Kidney (tissue), 22 donors: ENCODE data around the gene C1orf174. TPM values are rescaled to one million over a fixed set of nuclear protein-coding genes. Genes with fewer than 3 reads are reported as not detected.

Source experiments
- DNase-seq, 5 donors: peaks; one replicate each; pipeline ENCODE4 v3.0.0-alpha.2; 2013 to 2020
- FAIRE-seq: peaks from 2 replicates; lab custom pipeline; 2012; peaks lifted over from hg19 to GRCh38; lab: Jason Lieb, UNC
- H3K27ac ChIP-seq, 2 donors: one replicate each; pipeline ENCODE4 v1.7.0; 2013; ENCODE audit warnings: low read depth in 2 of 2, low read length in 2 of 2, inconsistent platforms in 1 of 2
- H3K27me3 ChIP-seq: one replicate; pipeline ENCODE4 v1.7.1; 2013; ENCODE audit warnings: low read length, inconsistent platforms; ENCODE audit not compliant: control insufficient read depth, insufficient read depth
- H3K36me3 ChIP-seq, 3 donors: one replicate each; pipeline versions ENCODE4 v1.7.0 to v1.7.1; 2013; ENCODE audit warnings: low read length in 3 of 3, control low read depth in 1 of 3, inconsistent platforms in 1 of 3; ENCODE audit not compliant: insufficient read depth in 3 of 3, control insufficient read depth in 2 of 3
- H3K4me1 ChIP-seq, 3 donors: one replicate each; pipeline versions ENCODE4 v1.7.0 to v1.7.1; 2013; ENCODE audit warnings: low read length in 3 of 3, inconsistent platforms in 1 of 3, low read depth in 1 of 3; ENCODE audit not compliant: control insufficient read depth in 2 of 3, insufficient read depth in 2 of 3
- H3K4me3 ChIP-seq, 3 donors: one replicate each; pipeline versions ENCODE4 v1.7.0 to v1.8.1; 2013; ENCODE audit warnings: low read length in 3 of 3, control low read depth in 1 of 3, inconsistent platforms in 1 of 3
- H3K9ac ChIP-seq, 3 donors: one replicate each; pipeline versions ENCODE4 v1.7.0 to v1.7.1; 2013; ENCODE audit warnings: low read length in 3 of 3, control low read depth in 1 of 3, inconsistent platforms in 1 of 3
- H3K9me3 ChIP-seq, 3 donors: one replicate each; pipeline versions ENCODE4 v1.7.0 to v1.7.1; 2013; ENCODE audit warnings: low read length in 3 of 3, control low read depth in 1 of 3, inconsistent platforms in 1 of 3; ENCODE audit not compliant: control insufficient read depth in 2 of 3, insufficient read depth in 1 of 3
- CTCF ChIP-seq: IDR thresholded peaks from 3 replicates; pipeline ENCODE4 v1.5.1; 2012; ENCODE audit warnings: mild to moderate bottlenecking, moderate library complexity, borderline replicate concordance; ENCODE audit not compliant: insufficient read depth; ENCODE audit errors: extremely low read depth
- intact Hi-C: fragments of 100-400 bp; cut with DNase I; formaldehyde crosslinking; loops from one replicate; pipeline ENCODE4 v1.11.1; 2022
- long read RNA-seq, 10 donors: library from polyadenylated mRNA in 1 of 10; unstranded in 1 of 10; transcript quantifications; one replicate each; pipeline ENCODE4 v2.0.0 and lab custom pipeline, GENCODE V29; 2021 to 2026
- polyA plus RNA-seq: library from polyadenylated mRNA; stranded (reverse); fragments of 350-450 nt; fragmentation: Illumina TruSeq; extraction: RNeasy Lipid Tissue Mini Kit (QIAGEN cat#74804); gene quantifications from one replicate; pipeline ENCODE4 v1.2.3, GENCODE V29; 2014; ENCODE audit warnings: low read depth, low replicate concordance; ENCODE audit not compliant: insufficient read depth
- total RNA-seq: library from RNA; stranded (reverse); fragmentation: NEBNext Ultra II Directional; extraction: Animal tissue kit (Norgen Biotek cat#: 25700); gene quantifications from one replicate; pipeline ENCODE4 v1.2.1, GENCODE V29; 2021
- donor health status: control.
- donor health status: control.
- donor health status: control.
- donor health status: control.
- donor health status: control.
- donor health status: DM: yes; HTN: yes; CAD: no.
- donor health status: Normal renal cell carcinoma (clear cell type).

The C1orf174 gene
- total RNA-seq (16.8 TPM), polyA plus RNA-seq (15.9 TPM)
- long read RNA-seq, donor 1, transcript C1orf174-201 (4 exons, 1,666 nt) = major isoform, 11 of 11 reads
- long read RNA-seq, donor 1, partial matches to known transcripts = 0 of 11 reads
- long read RNA-seq, donor 1, other reads (novel, unspliced or antisense) = 0 of 11 reads
- long read RNA-seq, donor 2, partial matches to known transcripts = 0 of 4 reads
- long read RNA-seq, donor 2, other reads (novel, unspliced or antisense) = 0 of 4 reads
- long read RNA-seq, donor 3, transcript C1orf174-201 (4 exons, 1,666 nt) = major isoform, 13 of 49 reads
- long read RNA-seq, donor 3, partial matches to known transcripts = 35 of 49 reads
- long read RNA-seq, donor 3, other reads (novel, unspliced or antisense) = 0 of 49 reads
- long read RNA-seq, donor 4, transcript C1orf174-201 (4 exons, 1,666 nt) = major isoform, 5 of 30 reads
- long read RNA-seq, donor 4, partial matches to known transcripts = 25 of 30 reads
- long read RNA-seq, donor 4, other reads (novel, unspliced or antisense) = 0 of 30 reads
- long read RNA-seq, donor 5, partial matches to known transcripts = 0 of 1 reads
- long read RNA-seq, donor 5, other reads (novel, unspliced or antisense) = 0 of 1 reads
- long read RNA-seq, donor 6, transcript C1orf174-201 (4 exons, 1,666 nt) = major isoform, 6 of 6 reads
- long read RNA-seq, donor 6, partial matches to known transcripts = 0 of 6 reads
- long read RNA-seq, donor 6, other reads (novel, unspliced or antisense) = 0 of 6 reads
- long read RNA-seq, donor 7, transcript C1orf174-201 (4 exons, 1,666 nt) = major isoform, 11 of 18 reads
- long read RNA-seq, donor 7, partial matches to known transcripts = 0 of 18 reads
- long read RNA-seq, donor 7, other reads (novel, unspliced or antisense) = 7 of 18 reads
- long read RNA-seq, donor 8, transcript C1orf174-201 (4 exons, 1,666 nt) = major isoform, 6 of 18 reads
- long read RNA-seq, donor 8, partial matches to known transcripts = 12 of 18 reads
- long read RNA-seq, donor 8, other reads (novel, unspliced or antisense) = 0 of 18 reads
- long read RNA-seq, donor 9, transcript C1orf174-201 (4 exons, 1,666 nt) = major isoform, 7 of 15 reads
- long read RNA-seq, donor 9, partial matches to known transcripts = 8 of 15 reads
- long read RNA-seq, donor 9, other reads (novel, unspliced or antisense) = 0 of 15 reads
- long read RNA-seq, donor 10, transcript C1orf174-201 (4 exons, 1,666 nt) = major isoform, 6 of 6 reads
- long read RNA-seq, donor 10, partial matches to known transcripts = 0 of 6 reads
- long read RNA-seq, donor 10, other reads (novel, unspliced or antisense) = 0 of 6 reads

GRCh38 chr1:3900150-3900968 is at the start of gene C1orf174:
Gene C1orf174, minus strand, starts transcription at chr1:3900272. Its CDS starts 86 bp downstream, at chr1:3900186.
- Histone ChIP-seq H3K27ac (peak within 1 kb of the TSS; percentile 96 to 98), H3K27me3 (no peaks in the 10 kb centered on the region), H3K4me1 (peaks cover 0 to 26% (median 11%) of the 10 kb centered on the region in 3 donors), H3K9me3 (peaks cover 0 to 5% (median 0%) of the 10 kb centered on the region in 3 donors), H3K9ac (peak within 1 kb of the TSS; percentile 57 to 83 (median 82)), H3K36me3 (peaks cover 0 to 3% (median 0%) of the 10 kb centered on the region in 3 donors), H3K4me3 (peak within 1 kb of the TSS; percentile 55 to 87 (median 79))
- TF ChIP-seq CTCF = no peak
- intact Hi-C loops = no loop called here
- FAIRE-seq = peak; percentile 69
- DNase-seq = peak; percentile 99 to 100 (median 99)

GRCh38 chr1:3948344-3948743 is 48.3 kb upstream of the C1orf174 start:
- H3K4me1 ChIP-seq = no peaks in the 10 kb centered on the region
- no peak for FAIRE-seq
- no peak for DNase-seq
- no peak overlapping the region for H3K4me3 ChIP-seq
- no peaks in the 10 kb centered on the region for H3K27me3 ChIP-seq
- intact Hi-C loops = no loop called here
- H3K27ac ChIP-seq = no peak overlapping the region
- peaks cover 0 to 3% (median 0%) of the 10 kb centered on the region in 3 donors for H3K9me3 ChIP-seq
- no peak for TF ChIP-seq CTCF
- no peak overlapping the region for H3K9ac ChIP-seq
- no peaks in the 10 kb centered on the region for H3K36me3 ChIP-seq
